ENCODE results near the gene MT1A. TPM values are rescaled to one million over a fixed set of nuclear protein-coding genes. Genes with fewer than 3 reads are reported as not detected.

The MT1A gene
- total RNA-seq, 1 experiment from 2014 or later: not detected

- no peak for TF ChIP-seq EZH2 (IDR thresholded peaks at IDR 0.05; ENCODE audit: borderline replicate concordance, low read depth, low read length, poor library complexity, severe bottlenecking)
- TF ChIP-seq, protein P1, sequence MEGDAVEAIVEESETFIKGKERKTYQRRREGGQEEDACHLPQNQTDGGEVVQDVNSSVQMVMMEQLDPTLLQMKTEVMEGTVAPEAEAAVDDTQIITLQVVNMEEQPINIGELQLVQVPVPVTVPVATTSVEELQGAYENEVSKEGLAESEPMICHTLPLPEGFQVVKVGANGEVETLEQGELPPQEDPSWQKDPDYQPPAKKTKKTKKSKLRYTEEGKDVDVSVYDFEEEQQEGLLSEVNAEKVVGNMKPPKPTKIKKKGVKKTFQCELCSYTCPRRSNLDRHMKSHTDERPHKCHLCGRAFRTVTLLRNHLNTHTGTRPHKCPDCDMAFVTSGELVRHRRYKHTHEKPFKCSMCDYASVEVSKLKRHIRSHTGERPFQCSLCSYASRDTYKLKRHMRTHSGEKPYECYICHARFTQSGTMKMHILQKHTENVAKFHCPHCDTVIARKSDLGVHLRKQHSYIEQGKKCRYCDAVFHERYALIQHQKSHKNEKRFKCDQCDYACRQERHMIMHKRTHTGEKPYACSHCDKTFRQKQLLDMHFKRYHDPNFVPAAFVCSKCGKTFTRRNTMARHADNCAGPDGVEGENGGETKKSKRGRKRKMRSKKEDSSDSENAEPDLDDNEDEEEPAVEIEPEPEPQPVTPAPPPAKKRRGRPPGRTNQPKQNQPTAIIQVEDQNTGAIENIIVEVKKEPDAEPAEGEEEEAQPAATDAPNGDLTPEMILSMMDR (conservative IDR thresholded peaks at IDR 0.05; ENCODE audit: low read depth, low read length): no peak
- ChIA-PET CTCF (no interaction called here), POLR2A (ENCODE audit: low non-redundant PET) (no interaction called here)
- no TSS peak for BruUV-seq (replicated peaks)
- no peak for DNase-seq (ENCODE audit: low spot score)
- Histone ChIP-seq H3K36me3 (ENCODE audit: insufficient read depth, low read length, poor library complexity, severe bottlenecking) (no peaks in the 10 kb centered on the region), H3K4me1 (ENCODE audit: insufficient read depth, low read length, poor library complexity, severe bottlenecking) (no peaks in the 10 kb centered on the region), H3K9me3 (ENCODE audit: low read depth, low read length, poor library complexity, severe bottlenecking) (no peaks in the 10 kb centered on the region), H3K27ac (ENCODE audit: low read depth, low read length, poor library complexity, severe bottlenecking) (no peak overlapping the region), H3K27me3 (replicated peaks; ENCODE audit: insufficient read depth, low read depth, low read length, poor library complexity) (no peaks in the 10 kb centered on the region), H3K4me3 (ENCODE audit: low read depth, low read length, poor library complexity, severe bottlenecking) (no peak overlapping the region)
- intact Hi-C loops (cut with micrococcal nuclease; ENCODE audit: unreplicated experiment): no loop called here
Observed at GRCh38 chr16:56675685-56676210, 37.3 kb downstream of the MT1A start.

DNA sequence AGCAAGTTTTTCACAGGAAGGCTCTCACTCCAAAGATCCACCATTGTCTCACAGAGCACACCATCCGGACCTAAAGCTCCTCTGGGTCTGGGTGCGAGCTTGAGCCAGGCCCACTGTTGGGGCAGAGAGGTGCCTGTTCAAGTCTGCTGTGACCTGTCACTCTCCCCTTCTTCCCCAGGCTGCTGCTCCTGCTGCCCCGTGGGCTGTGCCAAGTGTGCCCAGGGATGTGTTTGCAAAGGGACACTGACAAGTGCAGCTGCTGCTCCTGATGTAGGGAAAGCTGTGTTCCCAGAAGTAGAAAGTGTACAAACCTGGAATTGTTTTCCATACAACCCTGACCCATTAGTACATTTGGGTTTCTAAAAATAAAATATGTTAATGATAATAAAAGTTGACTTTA lies 39.0 kb downstream of the MT1A start:
- TF ChIP-seq, protein P1 (conservative IDR thresholded peaks at IDR 0.05; ENCODE audit: low read depth, low read length): no peak
- no peak for TF ChIP-seq EZH2 (IDR thresholded peaks at IDR 0.05; ENCODE audit: borderline replicate concordance, low read depth, low read length, poor library complexity, severe bottlenecking)
- Histone ChIP-seq H3K4me1 (ENCODE audit: insufficient read depth, low read length, poor library complexity, severe bottlenecking) (no peaks in the 10 kb centered on the region), H3K27ac (ENCODE audit: low read depth, low read length, poor library complexity, severe bottlenecking) (no peak overlapping the region), H3K27me3 (replicated peaks; ENCODE audit: insufficient read depth, low read depth, low read length, poor library complexity) (no peaks in the 10 kb centered on the region), H3K4me3 (ENCODE audit: low read depth, low read length, poor library complexity, severe bottlenecking) (no peak overlapping the region), H3K36me3 (ENCODE audit: insufficient read depth, low read length, poor library complexity, severe bottlenecking) (no peaks in the 10 kb centered on the region), H3K9me3 (ENCODE audit: low read depth, low read length, poor library complexity, severe bottlenecking) (no peaks in the 10 kb centered on the region)
- BruUV-seq (replicated peaks): no TSS peak
- CTCF ChIA-PET: no interaction called here
- intact Hi-C loops (cut with micrococcal nuclease; ENCODE audit: unreplicated experiment): no loop called here
- POLR2A ChIA-PET (ENCODE audit: low non-redundant PET): no interaction called here
- DNase-seq (ENCODE audit: low spot score): no peak

- TF ChIP-seq EZH2 (IDR thresholded peaks at IDR 0.05; ENCODE audit: borderline replicate concordance, low read depth, low read length, poor library complexity, severe bottlenecking): no peak
- TF ChIP-seq, protein P1 (conservative IDR thresholded peaks at IDR 0.05; ENCODE audit: low read depth, low read length): no peak
- no TSS peak for BruUV-seq (replicated peaks)
- no peaks in the 10 kb centered on the region for H3K27me3 ChIP-seq (replicated peaks; ENCODE audit: insufficient read depth, low read depth, low read length, poor library complexity)
- H3K36me3 ChIP-seq (ENCODE audit: insufficient read depth, low read length, poor library complexity, severe bottlenecking): no peaks in the 10 kb centered on the region
- intact Hi-C loops (cut with micrococcal nuclease; ENCODE audit: unreplicated experiment): no loop called here
- H3K4me1 ChIP-seq (ENCODE audit: insufficient read depth, low read length, poor library complexity, severe bottlenecking): no peaks in the 10 kb centered on the region
- ChIA-PET POLR2A (ENCODE audit: low non-redundant PET) (no interaction called here), CTCF (no interaction called here)
- H3K27ac ChIP-seq (ENCODE audit: low read depth, low read length, poor library complexity, severe bottlenecking): no peak overlapping the region
- H3K9me3 ChIP-seq (ENCODE audit: low read depth, low read length, poor library complexity, severe bottlenecking): no peaks in the 10 kb centered on the region
- DNase-seq (ENCODE audit: low spot score): no peak
- no peak overlapping the region for H3K4me3 ChIP-seq (ENCODE audit: low read depth, low read length, poor library complexity, severe bottlenecking)
Observed at GRCh38 chr16:56679078-56679730, 40.7 kb downstream of the MT1A start.
